ENCODE results near the gene KCNE2. TPM values are rescaled to one million over a fixed set of nuclear protein-coding genes. Genes with fewer than 3 reads are reported as not detected.
A peak's percentile ranks its signal among the peaks of the same experiment; 100 is the strongest.

The KCNE2 gene
- total and polyA plus RNA-seq, 2 donors (not counting 1 experiment from before 2014, with no cell fraction given): not detected

- Histone ChIP-seq H3K4me3 (ENCODE audit: control extremely low read depth in 1 of 5, extremely low read depth in 1 of 5, insufficient read depth in 1 of 5, low read depth in 2 of 5, low read length in 4 of 5) (no peak overlapping the region), H4K20me1 (ENCODE audit: control insufficient read depth, insufficient read depth, low read length, poor library complexity, severe bottlenecking) (no peaks in the 10 kb centered on the region), H3K9ac (ENCODE audit: low read length) (no peak overlapping the region), H3K27me3 (replicated peaks in 1 of 4; ENCODE audit: control extremely low read depth in 1 of 4, control insufficient read depth in 3 of 4, insufficient read depth in 4 of 4, low read length in 3 of 4) (no peaks in the 10 kb centered on the region), H3K4me2 (replicated peaks; ENCODE audit: low read depth, low read length, poor library complexity, severe bottlenecking) (no peak overlapping the region), H3K36me3 (replicated peaks in 1 of 2; ENCODE audit: control extremely low read depth in 1 of 2, control insufficient read depth in 1 of 2, extremely low read depth in 1 of 2, insufficient read depth in 2 of 2, low read length in 1 of 2) (no peaks in the 10 kb centered on the region), H3K4me1 (ENCODE audit: control insufficient read depth in 2 of 2, insufficient read depth in 2 of 2, low read length in 2 of 2) (no peaks in the 10 kb centered on the region), H3K9me3 (ENCODE audit: control extremely low read depth in 1 of 3, control insufficient read depth in 2 of 3, insufficient read depth in 1 of 3, low read length in 2 of 3) (peaks cover 0 to 3% (median 0%) of the 10 kb centered on the region in 3 donors), H3K27ac (ENCODE audit: low read length in 2 of 2) (no peak overlapping the region), H2AFZ (ENCODE audit: insufficient read depth, low read depth, low read length, poor library complexity, severe bottlenecking) (no peak overlapping the region), H3K79me2 (ENCODE audit: control insufficient read depth, insufficient read depth, low read length) (no peaks in the 10 kb centered on the region)
- Mint-ChIP-seq H3K27ac (no peak overlapping the region), H3K27me3 (peaks cover 26% of the 10 kb centered on the region), H3K4me3 (no peak overlapping the region), H3K9me3 (ENCODE audit: insufficient read depth) (no peaks in the 10 kb centered on the region), H3K4me1 (peaks cover 4% of the 10 kb centered on the region)
- TF ChIP-seq EZH2 (IDR thresholded peaks at IDR 0.05; ENCODE audit: borderline replicate concordance, insufficient read depth, low read depth, low read length, poor library complexity, severe bottlenecking) (no peak), CTCF (IDR thresholded peaks at IDR 0.05) (peak; percentile 58)
- ATAC-seq (ENCODE audit: low read depth) (peak; percentile 78), DNase-seq (peak; percentile 55)
- POLR2A ChIA-PET: no interaction called here
- CTCF ChIA-PET: interaction anchor here (16.1 kb wide), 1 partner anchor 431 kb away, joined by 632 read pairs; no protein-coding TSS in a partner anchor
- 34% methylated on average over 6 of the region's 6 CpGs for whole genome bisulfite sequencing (ENCODE audit: insufficient coverage)
- intact Hi-C loops (cut with micrococcal nuclease): no loop called here
These were observed 12.0 kb upstream of the KCNE2 start for GRCh38 chr21:34351786-34352241.

- Mint-ChIP-seq H3K4me1 (peaks cover 4% of the 10 kb centered on the region), H3K27ac (no peak overlapping the region), H3K4me3 (no peak overlapping the region), H3K27me3 (peaks cover 32% of the 10 kb centered on the region), H3K9me3 (ENCODE audit: insufficient read depth) (no peaks in the 10 kb centered on the region)
- intact Hi-C loops (cut with micrococcal nuclease): no loop called here
- peaks cover 0 to 3% (median 0%) of the 10 kb centered on the region in 3 donors for H3K9me3 ChIP-seq (ENCODE audit: control extremely low read depth in 1 of 3, control insufficient read depth in 2 of 3, insufficient read depth in 1 of 3, low read length in 2 of 3)
- no peak for DNase-seq
- no peaks in the 10 kb centered on the region for H3K79me2 ChIP-seq (ENCODE audit: control insufficient read depth, insufficient read depth, low read length)
- no peaks in the 10 kb centered on the region for H3K36me3 ChIP-seq (replicated peaks in 1 of 2; ENCODE audit: control extremely low read depth in 1 of 2, control insufficient read depth in 1 of 2, extremely low read depth in 1 of 2, insufficient read depth in 2 of 2, low read length in 1 of 2)
- H3K4me1 ChIP-seq (ENCODE audit: control insufficient read depth in 2 of 2, insufficient read depth in 2 of 2, low read length in 2 of 2): no peaks in the 10 kb centered on the region
- H3K9ac ChIP-seq (ENCODE audit: low read length): no peak overlapping the region
- ChIA-PET POLR2A (no interaction called here), CTCF (interaction anchor here (16.1 kb wide), 1 partner anchor 432 kb away, joined by 632 read pairs; no protein-coding TSS in a partner anchor)
- no peak for ATAC-seq (ENCODE audit: low read depth)
- no peak overlapping the region for H3K27ac ChIP-seq (ENCODE audit: low read length in 2 of 2)
- no peak overlapping the region for H3K4me3 ChIP-seq (ENCODE audit: control extremely low read depth in 1 of 5, extremely low read depth in 1 of 5, insufficient read depth in 1 of 5, low read depth in 2 of 5, low read length in 4 of 5)
- no peaks in the 10 kb centered on the region for H3K27me3 ChIP-seq (replicated peaks in 1 of 4; ENCODE audit: control extremely low read depth in 1 of 4, control insufficient read depth in 3 of 4, insufficient read depth in 4 of 4, low read length in 3 of 4)
- 90% methylated on average over 4 of the region's 4 CpGs for WGBS (ENCODE audit: insufficient coverage)
- H2AFZ ChIP-seq (ENCODE audit: insufficient read depth, low read depth, low read length, poor library complexity, severe bottlenecking): no peak overlapping the region
- TF ChIP-seq CTCF (IDR thresholded peaks at IDR 0.05): no peak
- TF ChIP-seq EZH2 (IDR thresholded peaks at IDR 0.05; ENCODE audit: borderline replicate concordance, insufficient read depth, low read depth, low read length, poor library complexity, severe bottlenecking): no peak
- H4K20me1 ChIP-seq (ENCODE audit: control insufficient read depth, insufficient read depth, low read length, poor library complexity, severe bottlenecking): no peaks in the 10 kb centered on the region
- H3K4me2 ChIP-seq (replicated peaks; ENCODE audit: low read depth, low read length, poor library complexity, severe bottlenecking): no peak overlapping the region
These were observed 11.2 kb upstream of the KCNE2 start for GRCh38 chr21:34352556-34352955.

Measured in B cell (primary cell).